Adrenal gland (tissue), 12 donors: ENCODE measurements around the gene KIAA0753. TPM values are rescaled to one million over a fixed set of nuclear protein-coding genes. Genes with fewer than 3 reads are reported as not detected.

Experiments used
- DNase-seq, 7 donors: peaks; one replicate each; pipeline ENCODE4 v3.0.0-alpha.2; 2019 to 2020
- H3K27ac ChIP-seq, 5 donors: fragments of 200-600 bp; sonication (generic) in 4 of 5; 1 replicate in 3 of 5; 2 replicates in 2 of 5; pipeline versions ENCODE4 v1.5.1 to v1.8.0; 2016 to 2020; ENCODE audit warnings: mild to moderate bottlenecking in 1 of 5
- H3K27me3 ChIP-seq: fragments of 200-600 bp; 2 replicates; pipeline ENCODE4 v1.8.0; 2021
- H3K36me3 ChIP-seq, 2 donors: fragments of 200-600 bp; replicated peaks in 1 of 2; 1 replicate in 1 of 2; 2 replicates in 1 of 2; pipeline versions ENCODE4 v1.5.1 to v1.8.0; 2018 to 2022
- H3K4me1 ChIP-seq, 2 donors: fragments of 200-600 bp; replicated peaks in 1 of 2; 1 replicate in 1 of 2; 2 replicates in 1 of 2; pipeline versions ENCODE4 v1.5.1 to v1.8.0; 2018 to 2021
- H3K4me3 ChIP-seq, 4 donors: fragments of 200-600 bp; sonication (generic) in 3 of 4; one replicate each; pipeline ENCODE4 v1.5.1; 2016 to 2018
- H3K9me3 ChIP-seq, 3 donors: fragments of 200-600 bp; sonication (generic) in 1 of 3; replicated peaks in 1 of 3; 1 replicate in 2 of 3; 2 replicates in 1 of 3; pipeline versions ENCODE4 v1.5.1 to v1.8.0; 2016 to 2021
- POLR2A ChIP-seq, 2 donors: fragments of 450-650 bp; IDR thresholded peaks; one replicate each; pipeline ENCODE4 v1.6.1; 2017; ENCODE audit warnings: antibody characterized with exemption in 2 of 2, mild to moderate bottlenecking in 2 of 2, moderate library complexity in 1 of 2
- WGBS, 4 donors: extraction: QIAGEN DNeasy Blood & Tissue Kit in 2 of 4; methylation state at CpG; one replicate each; pipeline versions ENCODE4 v1.1.5 to v1.1.7; 2013 to 2017; 5-methylcytosine and 5-hydroxymethylcytosine counted together
- intact Hi-C, 2 donors: fragments of 100-400 bp; cut with DNase I; formaldehyde crosslinking; loops; one replicate each; pipeline versions ENCODE4 v1.14.1 to v1.15.0; 2022 to 2023
- polyA plus RNA-seq, 3 donors: library from polyadenylated mRNA; stranded (reverse); fragments of 200-250 nt in 2 of 3; fragments of 350-450 nt in 1 of 3; fragmentation: Illumina TruSeq in 1 of 3; extraction: RNeasy Lipid Tissue Mini Kit (QIAGEN cat#74804) in 1 of 3; gene quantifications; one replicate each; pipeline ENCODE4 v1.2.3, GENCODE V29; 2013 to 2014
- total RNA-seq, 9 donors: library from RNA; depleted of rRNA in 4 of 9; stranded (reverse); fragments of >200 nt in 4 of 9; fragments of 120-200 nt in 1 of 9; fragmentation: NEBNext Ultra II Directional in 1 of 9; extraction: Animal tissue kit (Norgen Biotek cat#: 25700) in 1 of 9; gene quantifications; one replicate each; pipeline versions ENCODE4 v1.1.0 to v1.2.4, GENCODE V29; 2013 to 2023
- TF ChIP-seq, protein P1 (sequence below), 6 experiments: fragments of 450-650 bp in 4 of 6; fragments of 200-600 bp in 2 of 6; sonication (generic) in 1 of 6; IDR thresholded peaks; 1 replicate in 5 of 6; 2 replicates in 1 of 6; pipeline versions ENCODE4 v1.5.1 to v1.8.0; 2016 to 2021; ENCODE audit warnings: antibody characterized with exemption in 6 of 6, mild to moderate bottlenecking in 2 of 6, moderate library complexity in 1 of 6
- donor health status: healthy with polysubstance abuse.
- donor health status: Bipolar disorder and iron deficiency.
- donor health status: DM: yes; HTN: yes; CAD: no.
- donor health status: DM: no; HTN: no; CAD: no.
- donor health status: DM: no; HTN: no; CAD: no.
- donor health status: DM: yes; HTN: yes; CAD: no.

The KIAA0753 gene
- total and polyA plus RNA-seq, 12 donors, result 5.1 to 21.8 (median 13.1) TPM

DNA sequence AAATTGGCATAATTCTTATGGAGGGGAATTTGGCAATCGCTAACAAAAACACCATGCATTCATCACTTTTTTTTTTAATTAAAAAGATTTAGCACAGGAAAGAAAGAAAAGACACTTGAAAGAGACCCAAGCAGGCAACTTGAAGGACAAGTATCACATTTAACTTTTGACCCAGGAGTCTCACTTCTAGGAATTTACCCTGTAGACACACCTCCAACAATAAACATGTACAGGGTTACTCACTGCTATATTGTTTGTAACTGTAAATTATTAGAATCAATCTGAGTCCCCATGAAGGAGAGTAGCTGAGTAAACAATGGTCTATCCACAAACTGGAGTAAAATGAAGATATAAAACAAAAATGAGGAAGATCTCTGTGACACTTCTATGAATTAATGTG lies 10.1 kb downstream of the KIAA0753 start:
- no peaks in the 10 kb centered on the region for H3K4me1 ChIP-seq
- DNase-seq, result no peak
- peaks cover 0 to 36% of the 10 kb centered on the region in 2 donors for H3K36me3 ChIP-seq
- H3K4me3 ChIP-seq, result no peak overlapping the region
- no peaks in the 10 kb centered on the region for H3K27me3 ChIP-seq
- TF ChIP-seq, protein P1, sequence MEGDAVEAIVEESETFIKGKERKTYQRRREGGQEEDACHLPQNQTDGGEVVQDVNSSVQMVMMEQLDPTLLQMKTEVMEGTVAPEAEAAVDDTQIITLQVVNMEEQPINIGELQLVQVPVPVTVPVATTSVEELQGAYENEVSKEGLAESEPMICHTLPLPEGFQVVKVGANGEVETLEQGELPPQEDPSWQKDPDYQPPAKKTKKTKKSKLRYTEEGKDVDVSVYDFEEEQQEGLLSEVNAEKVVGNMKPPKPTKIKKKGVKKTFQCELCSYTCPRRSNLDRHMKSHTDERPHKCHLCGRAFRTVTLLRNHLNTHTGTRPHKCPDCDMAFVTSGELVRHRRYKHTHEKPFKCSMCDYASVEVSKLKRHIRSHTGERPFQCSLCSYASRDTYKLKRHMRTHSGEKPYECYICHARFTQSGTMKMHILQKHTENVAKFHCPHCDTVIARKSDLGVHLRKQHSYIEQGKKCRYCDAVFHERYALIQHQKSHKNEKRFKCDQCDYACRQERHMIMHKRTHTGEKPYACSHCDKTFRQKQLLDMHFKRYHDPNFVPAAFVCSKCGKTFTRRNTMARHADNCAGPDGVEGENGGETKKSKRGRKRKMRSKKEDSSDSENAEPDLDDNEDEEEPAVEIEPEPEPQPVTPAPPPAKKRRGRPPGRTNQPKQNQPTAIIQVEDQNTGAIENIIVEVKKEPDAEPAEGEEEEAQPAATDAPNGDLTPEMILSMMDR (IDR thresholded peaks at IDR 0.05), result no peak
- TF ChIP-seq POLR2A (IDR thresholded peaks at IDR 0.05), result no peak
- no peak overlapping the region for H3K27ac ChIP-seq
- H3K9me3 ChIP-seq, result no peaks in the 10 kb centered on the region
- 85 to 100% (median 99%) methylated on average over 1 of the region's 1 CpG for WGBS, 4 donors
- intact Hi-C loops, result loop anchor here in 1 of 2 donors (10.0 kb wide), 1 partner anchor 156 kb away; no protein-coding TSS in a partner anchor

DNA sequence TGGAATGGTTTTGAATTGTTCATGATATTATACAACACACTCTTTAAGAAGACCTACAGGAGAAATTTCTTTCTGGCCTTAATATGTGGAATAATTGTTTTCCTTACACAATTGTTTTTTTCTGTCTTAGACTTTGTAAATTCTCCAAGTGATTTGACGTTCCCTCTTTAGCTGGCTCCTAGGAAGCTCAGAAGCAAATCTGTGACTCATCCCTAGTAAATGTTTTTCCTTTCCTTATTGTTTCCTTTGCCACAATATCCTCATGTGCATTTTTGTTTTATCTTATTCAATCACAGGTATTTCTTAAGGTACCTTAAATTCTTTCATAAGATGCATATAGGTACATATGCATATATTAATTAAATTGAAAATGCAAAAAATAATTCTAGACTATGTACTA lies 13.5 kb downstream of the KIAA0753 start:
- Histone ChIP-seq H3K9me3 (no peaks in the 10 kb centered on the region), H3K27ac (no peak overlapping the region), H3K4me1 (no peaks in the 10 kb centered on the region), H3K27me3 (no peaks in the 10 kb centered on the region), H3K36me3 (peaks cover 0 to 38% of the 10 kb centered on the region in 2 donors), H3K4me3 (no peak overlapping the region)
- DNase-seq, result no peak
- TF ChIP-seq POLR2A (IDR thresholded peaks at IDR 0.05), result no peak
- TF ChIP-seq, protein P1 (IDR thresholded peaks at IDR 0.05), result no peak
- 61 to 81% (median 62%) methylated on average over 1 of the region's 1 CpG for WGBS, 4 donors
- intact Hi-C loops, result no loop called here

DNA sequence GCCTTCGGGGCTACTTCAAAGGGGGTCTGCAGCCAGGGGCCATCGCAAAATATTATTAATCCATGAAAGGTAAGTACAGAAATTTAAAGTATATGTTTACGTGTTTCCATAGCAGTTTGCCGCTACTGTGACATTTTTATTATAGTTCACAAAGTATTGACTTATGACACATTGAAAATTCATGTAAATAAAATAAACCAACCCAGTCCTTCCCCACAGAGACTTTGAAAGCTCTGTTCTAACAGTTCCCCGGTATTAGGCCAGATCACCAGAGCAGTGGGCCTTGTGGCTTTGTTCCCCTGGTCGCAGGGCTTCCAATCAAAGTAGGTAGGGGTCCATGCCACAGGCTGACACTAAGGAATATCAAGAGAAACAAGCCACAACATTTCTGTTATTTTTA lies 13.9 kb downstream of the KIAA0753 start:
- Histone ChIP-seq H3K4me1 (no peaks in the 10 kb centered on the region), H3K27me3 (no peaks in the 10 kb centered on the region), H3K9me3 (no peaks in the 10 kb centered on the region), H3K27ac (no peak overlapping the region), H3K4me3 (no peak overlapping the region), H3K36me3 (peaks cover 0 to 38% of the 10 kb centered on the region in 2 donors)
- no peak for DNase-seq
- intact Hi-C loops, result no loop called here
- TF ChIP-seq POLR2A (IDR thresholded peaks at IDR 0.05), result no peak
- WGBS, 4 donors, result 82 to 99% (median 93%) methylated on average over 6 of the region's 6 CpGs

DNA sequence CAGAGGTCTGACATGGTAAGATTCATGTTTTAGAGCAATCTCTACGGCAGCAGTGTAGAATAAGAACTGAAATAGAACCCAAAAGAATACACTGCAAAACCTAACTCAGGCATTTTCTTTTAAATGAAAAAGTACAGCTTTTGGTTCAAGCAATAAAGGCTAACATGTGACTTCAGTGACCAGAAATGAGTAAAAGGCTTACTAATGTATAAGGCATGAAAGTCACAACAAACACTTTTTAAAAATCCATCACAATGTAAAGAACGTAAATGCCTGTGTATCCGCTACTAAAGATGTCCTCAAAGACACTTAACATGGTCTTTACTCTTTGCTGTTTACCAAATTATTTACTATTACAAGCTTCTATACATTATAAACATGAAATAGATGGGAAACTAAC lies 16.6 kb downstream of the KIAA0753 start:
- peaks cover 0 to 50% of the 10 kb centered on the region in 2 donors for H3K36me3 ChIP-seq
- DNase-seq, result no peak

DNA sequence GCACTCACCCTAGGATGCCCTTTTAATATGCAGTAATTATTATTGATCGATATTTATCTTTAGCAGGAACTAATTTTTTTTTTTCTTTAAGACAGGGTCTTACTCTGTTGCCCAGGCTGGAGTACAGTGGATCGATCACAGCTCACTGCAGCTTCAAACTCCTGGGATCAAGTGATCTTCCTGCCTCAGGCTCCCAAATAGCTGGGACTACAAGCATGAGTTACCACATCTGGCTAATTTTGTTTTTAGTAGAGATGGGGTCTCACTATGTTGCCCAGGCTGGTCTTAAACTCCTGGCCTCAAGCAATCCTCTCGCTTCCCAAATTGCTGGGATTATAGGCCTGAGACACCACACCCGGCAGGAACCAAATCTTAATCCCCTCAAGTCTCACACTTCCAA lies 29.3 kb downstream of the KIAA0753 start:
- Histone ChIP-seq H3K9me3 (no peaks in the 10 kb centered on the region), H3K27ac (no peak overlapping the region), H3K4me3 (no peak overlapping the region), H3K36me3 (peaks cover 0 to 45% of the 10 kb centered on the region in 2 donors), H3K4me1 (peaks cover 0 to 8% of the 10 kb centered on the region in 2 donors), H3K27me3 (no peaks in the 10 kb centered on the region)
- TF ChIP-seq, protein P1 (IDR thresholded peaks at IDR 0.05), result no peak
- TF ChIP-seq POLR2A (IDR thresholded peaks at IDR 0.05), result no peak
- no peak for DNase-seq
- 94 to 97% (median 96%) methylated on average over 4 of the region's 4 CpGs for WGBS, 4 donors
- intact Hi-C loops, result no loop called here

More for the DNA sequence above, 16.6 kb downstream of the KIAA0753 start:
- no peaks in the 10 kb centered on the region for H3K27me3 ChIP-seq
- no peak for TF ChIP-seq POLR2A (IDR thresholded peaks at IDR 0.05)
- TF ChIP-seq, protein P1 (IDR thresholded peaks at IDR 0.05), result no peak
- H3K27ac ChIP-seq, result no peak overlapping the region
- H3K4me1 ChIP-seq, result no peaks in the 10 kb centered on the region
- intact Hi-C loops, result no loop called here
- no peak overlapping the region for H3K4me3 ChIP-seq
- no peaks in the 10 kb centered on the region for H3K9me3 ChIP-seq
- 96 to 97% (median 97%) methylated on average over 3 of the region's 3 CpGs for WGBS, 4 donors
